ENCODE measurements around the gene PAH.

PAH gene

DNA sequence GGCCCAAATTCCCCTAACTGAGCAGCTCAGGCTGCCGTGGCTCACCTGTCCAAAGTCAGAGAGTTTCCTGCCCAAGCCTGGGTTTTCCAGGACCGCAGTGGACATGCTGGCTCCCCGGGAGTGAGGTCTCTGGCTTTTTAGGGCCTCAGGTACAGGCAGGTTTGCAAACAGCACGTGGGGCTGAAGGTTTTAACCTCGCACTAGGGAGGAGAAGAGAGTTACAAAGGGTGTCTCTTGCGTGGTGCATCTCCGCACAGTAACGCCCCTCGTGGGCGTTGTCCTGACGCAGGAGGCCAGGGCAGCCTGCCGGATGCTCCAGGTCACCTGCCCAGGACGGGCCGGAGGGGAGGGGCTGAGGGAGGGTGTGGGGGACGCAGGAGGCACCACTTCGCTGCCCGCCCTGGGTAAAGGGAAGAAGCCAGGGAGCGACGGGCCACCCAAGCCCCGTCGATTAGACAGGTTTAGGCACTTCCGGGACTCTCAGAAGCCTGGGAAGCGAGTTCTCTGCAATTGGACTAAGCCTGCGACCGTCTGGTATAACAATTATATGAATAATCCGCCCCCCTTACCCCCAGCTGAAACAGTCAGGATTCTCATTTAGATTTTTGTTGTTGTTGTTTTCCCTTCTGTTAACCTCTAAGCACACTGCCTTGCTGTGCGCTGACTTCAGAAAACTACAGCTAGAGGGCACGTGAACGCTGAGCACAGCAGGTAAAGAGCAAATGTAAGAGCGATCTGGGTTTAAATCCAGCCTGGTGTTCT, at the start of gene PAH:
Gene PAH (minus strand): TSS at position 219 of the 762 bp plus-strand sequence. CDS start 114 bp downstream, at position 105.
- peak; percentile 79 for DNase-seq

DNA sequence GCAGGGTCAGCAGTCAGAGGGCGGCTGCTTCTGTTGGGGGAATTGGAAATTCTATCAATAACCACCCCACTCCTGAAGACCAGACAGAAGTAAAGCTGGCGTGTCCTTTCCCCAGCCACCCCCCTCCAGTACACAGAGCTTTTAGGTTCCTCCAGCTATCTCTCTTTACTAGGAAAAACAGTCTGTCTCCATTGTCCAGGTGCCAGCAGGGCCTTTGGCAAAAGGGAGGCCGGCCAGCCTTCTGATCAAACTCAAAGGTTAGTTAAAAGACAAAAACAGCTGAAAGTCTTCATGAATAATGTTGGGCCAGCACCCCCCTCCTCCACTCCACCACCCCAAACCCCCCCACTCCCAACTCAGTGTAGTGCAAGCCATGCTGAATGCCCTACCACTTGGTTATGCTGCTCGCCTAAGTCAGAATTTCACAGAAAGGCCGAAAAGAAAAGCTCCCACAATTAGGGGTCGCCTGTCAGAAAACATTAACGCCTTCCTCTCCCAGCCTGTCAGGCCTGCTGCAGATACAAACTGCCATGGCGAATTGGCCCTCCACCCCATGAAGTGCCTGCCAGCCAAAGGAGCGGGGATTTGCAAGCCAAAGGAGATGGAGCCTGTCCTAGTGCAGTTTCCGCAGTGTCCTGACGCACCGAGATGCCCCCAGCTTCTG, 49.3 kb upstream of the PAH start:
- DNase-seq, result no peak

DNA sequence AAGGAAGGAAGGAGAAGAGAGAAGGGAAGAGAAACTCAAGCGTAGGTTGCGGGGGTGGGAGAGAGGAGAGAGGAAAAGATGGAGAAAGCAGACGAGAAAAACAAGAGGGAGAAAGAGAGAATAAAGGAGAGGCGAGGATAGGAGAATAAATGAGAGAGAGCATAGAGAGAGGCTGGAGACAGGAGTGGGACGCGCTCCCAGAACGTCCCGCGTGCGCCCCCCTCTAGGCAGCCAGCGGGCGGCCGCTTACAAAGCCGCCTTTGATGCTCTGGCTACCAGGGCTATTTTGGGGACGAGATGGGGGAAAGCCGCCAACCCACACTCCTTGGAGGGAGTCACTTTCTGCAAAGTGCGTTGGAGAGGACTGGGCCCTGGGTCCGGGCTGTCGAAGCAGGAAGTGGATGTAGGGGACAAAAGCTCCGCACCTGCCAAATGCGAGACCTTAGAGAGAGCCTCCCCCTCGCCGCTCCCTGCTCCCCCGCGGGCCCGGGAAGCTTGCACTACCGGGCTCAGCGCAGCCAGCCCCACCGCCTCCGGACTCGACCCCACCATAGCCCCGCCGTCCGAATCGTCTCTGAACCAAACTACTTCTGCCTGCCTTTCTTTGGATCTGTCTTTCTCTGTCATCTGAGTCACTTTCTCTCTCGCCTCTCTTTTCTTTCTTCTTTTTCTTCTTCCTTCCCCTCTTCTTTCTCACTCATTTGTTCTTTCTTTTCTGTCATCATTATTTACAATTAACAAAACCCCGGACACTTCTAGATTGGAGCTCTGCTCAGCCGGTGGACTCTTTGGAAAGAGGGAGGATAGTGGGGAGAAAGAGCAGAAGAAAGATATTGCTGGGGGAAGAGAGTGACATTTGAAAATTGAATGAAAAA, 48.5 kb upstream of the PAH start:
- DNase-seq, result peak; percentile 74

DNA sequence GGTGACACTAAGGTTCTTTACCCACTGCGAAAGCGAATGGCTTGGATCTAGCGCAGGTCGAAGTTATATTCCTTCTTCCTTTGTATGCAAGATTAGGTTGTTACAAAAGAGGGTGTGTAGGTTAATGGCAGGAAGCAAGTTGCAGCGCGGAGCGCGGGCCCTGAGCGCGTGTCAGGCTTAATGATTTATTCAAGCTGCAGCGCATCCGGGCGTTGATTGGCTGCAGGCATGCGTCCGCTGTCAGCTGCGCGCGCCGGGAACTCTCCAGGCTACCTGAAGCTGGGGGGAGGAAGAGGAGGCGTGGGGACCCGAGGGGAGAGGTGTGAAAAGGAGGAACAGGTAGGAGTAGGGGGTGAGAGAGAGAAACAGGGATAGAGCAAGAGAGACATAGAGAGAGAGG, 47.8 kb upstream of the PAH start:
- peak; percentile 98 for DNase-seq

DNA sequence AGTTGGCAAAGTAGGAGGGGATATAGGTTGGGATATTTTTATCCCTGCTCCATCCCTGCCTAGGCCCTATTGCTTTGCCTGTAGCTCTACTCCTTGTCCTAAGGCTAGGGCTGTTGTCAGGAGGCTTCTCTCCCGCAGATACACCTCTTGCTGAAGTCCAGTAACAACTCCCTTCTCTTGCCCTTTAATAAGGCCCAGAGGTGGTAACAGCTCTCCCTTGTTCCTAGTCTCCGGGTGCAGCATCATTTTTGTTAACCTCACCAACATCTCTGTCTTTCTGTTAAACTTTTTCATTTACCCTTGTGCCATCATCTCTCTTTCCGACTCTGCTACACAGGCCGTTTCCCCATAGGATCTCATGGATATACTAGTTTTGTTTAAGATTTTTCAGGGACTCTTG, 46.8 kb upstream of the PAH start:
- no peak for DNase-seq

DNA sequence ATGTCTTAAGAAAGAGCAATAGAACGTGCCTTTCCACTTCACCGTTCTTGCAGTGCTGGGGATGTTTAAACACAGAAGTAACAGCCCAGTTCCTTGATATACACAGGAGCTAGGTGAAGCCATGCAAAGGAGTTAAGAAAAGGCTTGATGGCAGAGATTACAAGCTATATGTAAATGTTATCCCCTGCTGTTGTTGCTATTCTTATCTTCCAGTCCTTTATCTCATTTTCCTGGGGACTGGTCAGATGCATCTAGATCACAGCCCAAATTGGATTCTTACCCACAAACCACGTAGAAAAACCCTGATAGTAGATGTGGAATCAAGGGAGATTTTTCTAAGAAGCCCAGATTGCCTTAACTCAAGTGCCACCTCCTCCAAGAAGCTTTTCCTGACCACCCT, 45.9 kb upstream of the PAH start:
- DNase-seq, result no peak

DNA sequence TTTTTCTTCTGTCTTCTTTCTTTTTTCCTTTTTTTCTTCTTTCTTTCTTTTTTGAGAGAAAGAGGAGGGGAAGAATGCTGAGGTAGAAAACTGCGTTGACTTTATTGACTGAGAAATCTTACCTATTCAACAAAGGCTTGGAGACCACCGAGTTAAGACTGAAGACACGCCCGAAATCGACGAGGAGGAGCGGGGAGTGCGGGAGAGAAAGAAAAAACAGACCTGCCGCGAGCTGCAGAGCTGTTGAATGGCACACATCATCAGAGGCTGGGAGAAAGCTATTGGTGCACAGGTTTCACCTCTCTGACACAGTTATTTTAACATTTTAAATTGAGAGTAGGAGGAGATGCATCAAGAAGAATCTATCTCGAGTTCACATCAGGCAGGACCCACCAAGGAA, 45.5 kb upstream of the PAH start:
- DNase-seq, result peak; percentile 69

DNA sequence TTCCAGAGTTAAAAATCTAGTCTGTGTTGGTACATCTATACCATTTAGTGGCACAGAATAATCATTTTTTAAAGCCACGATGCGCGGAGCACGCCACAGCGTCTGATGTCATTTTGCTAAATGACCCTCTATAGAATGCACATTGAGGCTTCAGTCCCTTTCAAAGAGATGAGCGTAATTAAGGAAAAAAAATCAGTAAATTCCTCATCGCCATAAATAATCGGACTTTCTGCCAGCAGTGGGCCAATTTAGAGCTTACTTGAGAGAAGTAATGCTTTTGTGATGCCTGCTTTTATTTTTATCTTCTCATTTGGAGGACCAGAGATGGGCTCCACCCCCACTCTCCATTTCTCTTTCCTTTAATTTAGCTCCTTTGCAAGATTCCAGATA, 44.4 kb upstream of the PAH start:
- peak; percentile 86 for DNase-seq

DNA sequence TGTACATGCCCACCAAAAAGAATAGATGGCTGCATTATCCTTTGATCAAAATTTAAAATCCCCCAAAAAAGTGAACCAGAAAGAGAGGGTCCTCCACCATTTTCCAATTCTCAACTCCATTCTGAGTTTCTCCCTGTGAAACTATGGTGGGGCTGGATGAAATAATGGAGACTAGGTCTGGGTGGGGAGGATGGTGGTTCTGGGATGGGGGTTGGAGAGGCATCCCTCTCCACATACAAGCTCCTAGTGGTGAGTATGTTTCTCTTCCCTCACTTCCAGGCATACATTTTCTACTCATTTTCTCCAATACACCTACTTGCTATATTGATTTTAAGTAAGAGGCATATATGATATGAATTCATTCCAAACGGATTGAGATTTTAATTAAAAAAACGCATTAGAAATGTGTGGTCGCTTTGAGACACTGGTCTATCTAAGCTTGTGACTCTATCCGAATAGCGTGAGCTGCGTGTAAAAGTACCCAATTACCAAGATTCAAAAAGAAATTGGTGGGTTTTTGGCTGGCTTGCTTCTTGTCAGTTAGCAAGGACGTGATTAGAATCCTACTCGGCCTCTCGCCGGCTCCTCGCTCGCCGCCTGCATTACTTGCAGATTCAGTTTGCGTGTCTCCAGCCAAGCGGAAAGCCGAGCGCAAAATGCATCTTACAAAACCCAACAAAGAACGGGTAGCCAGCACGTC, 43.9 kb upstream of the PAH start:
- peak; percentile 86 for DNase-seq

DNA sequence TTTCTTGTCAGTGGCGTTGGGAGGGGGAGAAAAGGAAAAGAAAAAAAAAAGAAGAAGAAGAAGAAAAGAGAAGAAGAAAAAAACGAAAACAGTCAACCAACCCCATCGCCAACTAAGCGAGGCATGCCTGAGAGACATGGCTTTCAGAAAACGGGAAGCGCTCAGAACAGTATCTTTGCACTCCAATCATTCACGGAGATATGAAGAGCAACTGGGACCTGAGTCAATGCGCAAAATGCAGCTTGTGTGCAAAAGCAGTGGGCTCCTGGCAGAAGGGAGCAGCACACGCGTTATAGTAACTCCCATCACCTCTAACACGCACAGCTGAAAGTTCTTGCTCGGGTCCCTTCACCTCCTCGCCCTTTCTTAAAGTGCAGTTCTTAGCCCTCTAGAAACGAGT, 42.3 kb upstream of the PAH start:
- DNase-seq, result peak; percentile 56

DNA sequence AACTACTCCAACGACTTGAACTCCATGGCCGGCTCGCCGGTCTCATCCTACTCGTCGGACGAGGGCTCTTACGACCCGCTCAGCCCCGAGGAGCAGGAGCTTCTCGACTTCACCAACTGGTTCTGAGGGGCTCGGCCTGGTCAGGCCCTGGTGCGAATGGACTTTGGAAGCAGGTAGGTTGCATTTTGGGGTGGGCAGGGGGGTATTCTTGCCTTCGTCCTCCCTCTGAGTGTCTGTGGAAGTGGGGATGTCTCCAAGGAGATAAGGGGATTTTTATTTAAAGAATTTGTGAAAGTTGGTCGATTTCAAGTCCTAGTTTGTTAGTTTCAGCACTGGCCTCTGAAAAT, 41.8 kb upstream of the PAH start:
- DNase-seq, result no peak

DNA sequence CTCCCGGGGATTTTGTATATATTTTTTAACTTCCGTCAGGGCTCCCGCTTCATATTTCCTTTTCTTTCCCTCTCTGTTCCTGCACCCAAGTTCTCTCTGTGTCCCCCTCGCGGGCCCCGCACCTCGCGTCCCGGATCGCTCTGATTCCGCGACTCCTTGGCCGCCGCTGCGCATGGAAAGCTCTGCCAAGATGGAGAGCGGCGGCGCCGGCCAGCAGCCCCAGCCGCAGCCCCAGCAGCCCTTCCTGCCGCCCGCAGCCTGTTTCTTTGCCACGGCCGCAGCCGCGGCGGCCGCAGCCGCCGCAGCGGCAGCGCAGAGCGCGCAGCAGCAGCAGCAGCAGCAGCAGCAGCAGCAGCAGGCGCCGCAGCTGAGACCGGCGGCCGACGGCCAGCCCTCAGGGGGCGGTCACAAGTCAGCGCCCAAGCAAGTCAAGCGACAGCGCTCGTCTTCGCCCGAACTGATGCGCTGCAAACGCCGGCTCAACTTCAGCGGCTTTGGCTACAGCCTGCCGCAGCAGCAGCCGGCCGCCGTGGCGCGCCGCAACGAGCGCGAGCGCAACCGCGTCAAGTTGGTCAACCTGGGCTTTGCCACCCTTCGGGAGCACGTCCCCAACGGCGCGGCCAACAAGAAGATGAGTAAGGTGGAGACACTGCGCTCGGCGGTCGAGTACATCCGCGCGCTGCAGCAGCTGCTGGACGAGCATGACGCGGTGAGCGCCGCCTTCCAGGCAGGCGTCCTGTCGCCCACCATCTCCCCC, 41.2 kb upstream of the PAH start:
- peak; percentile 47 for DNase-seq

DNA sequence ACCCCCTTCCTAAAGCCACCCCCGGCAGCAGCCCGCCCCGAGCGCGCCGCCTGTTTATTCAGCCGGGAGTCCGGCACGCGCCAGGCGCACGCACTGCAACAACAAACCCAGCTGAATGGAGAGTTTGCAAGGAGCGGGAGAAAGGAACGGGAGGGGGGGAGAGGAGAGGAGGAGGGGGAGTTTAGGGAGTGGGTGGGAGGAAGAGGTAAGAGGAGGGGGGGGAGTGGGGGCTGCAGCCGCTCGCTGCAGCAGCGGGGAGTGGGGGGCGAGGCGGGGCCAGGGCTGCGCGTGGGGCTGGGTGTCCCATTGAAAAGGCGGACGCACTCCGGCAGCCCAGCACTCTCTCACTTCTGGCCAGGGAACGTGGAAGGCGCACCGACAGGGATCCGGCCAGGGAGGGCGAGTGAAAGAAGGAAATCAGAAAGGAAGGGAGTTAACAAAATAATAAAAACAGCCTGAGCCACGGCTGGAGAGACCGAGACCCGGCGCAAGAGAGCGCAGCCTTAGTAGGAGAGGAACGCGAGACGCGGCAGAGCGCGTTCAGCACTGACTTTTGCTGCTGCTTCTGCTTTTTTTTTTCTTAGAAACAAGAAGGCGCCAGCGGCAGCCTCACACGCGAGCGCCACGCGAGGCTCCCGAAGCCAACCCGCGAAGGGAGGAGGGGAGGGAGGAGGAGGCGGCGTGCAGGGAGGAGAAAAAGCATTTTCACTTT, 40.5 kb upstream of the PAH start, which contains the start of gene ASCL1:
Gene ASCL1 (plus strand): TSS at position 336 of the 712 bp plus-strand sequence. CDS start 571 bp downstream, outside the sequence.
- DNase-seq, result peak; percentile 100

DNA sequence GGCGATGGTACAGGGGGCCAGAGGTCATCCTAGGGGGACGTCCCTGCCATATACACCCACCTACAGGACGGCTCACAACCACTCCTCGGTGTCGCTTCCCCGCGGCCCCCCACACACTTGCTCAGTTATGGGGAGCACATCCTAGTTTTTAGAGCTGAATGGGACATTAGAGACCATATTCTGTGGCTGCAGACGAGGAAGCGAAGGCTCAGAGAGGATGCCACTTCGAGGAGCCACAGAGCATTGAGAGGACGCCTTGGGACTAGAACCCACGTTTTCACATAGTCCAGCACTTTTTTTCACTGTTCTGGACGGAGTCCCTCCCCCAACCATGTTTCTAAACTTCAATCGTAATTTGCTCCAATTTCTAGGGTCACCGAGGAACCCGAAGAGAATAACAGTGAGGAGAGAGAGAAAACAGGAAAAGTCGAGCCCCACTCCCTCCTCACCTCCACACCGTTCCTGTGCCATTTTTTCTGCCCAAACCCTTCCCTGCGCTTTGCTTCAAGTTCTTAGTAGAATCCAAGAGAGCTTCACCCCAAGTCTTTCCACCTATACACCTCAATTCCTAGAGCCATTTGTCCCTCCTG, 39.8 kb upstream of the PAH start:
- DNase-seq, result no peak

DNA sequence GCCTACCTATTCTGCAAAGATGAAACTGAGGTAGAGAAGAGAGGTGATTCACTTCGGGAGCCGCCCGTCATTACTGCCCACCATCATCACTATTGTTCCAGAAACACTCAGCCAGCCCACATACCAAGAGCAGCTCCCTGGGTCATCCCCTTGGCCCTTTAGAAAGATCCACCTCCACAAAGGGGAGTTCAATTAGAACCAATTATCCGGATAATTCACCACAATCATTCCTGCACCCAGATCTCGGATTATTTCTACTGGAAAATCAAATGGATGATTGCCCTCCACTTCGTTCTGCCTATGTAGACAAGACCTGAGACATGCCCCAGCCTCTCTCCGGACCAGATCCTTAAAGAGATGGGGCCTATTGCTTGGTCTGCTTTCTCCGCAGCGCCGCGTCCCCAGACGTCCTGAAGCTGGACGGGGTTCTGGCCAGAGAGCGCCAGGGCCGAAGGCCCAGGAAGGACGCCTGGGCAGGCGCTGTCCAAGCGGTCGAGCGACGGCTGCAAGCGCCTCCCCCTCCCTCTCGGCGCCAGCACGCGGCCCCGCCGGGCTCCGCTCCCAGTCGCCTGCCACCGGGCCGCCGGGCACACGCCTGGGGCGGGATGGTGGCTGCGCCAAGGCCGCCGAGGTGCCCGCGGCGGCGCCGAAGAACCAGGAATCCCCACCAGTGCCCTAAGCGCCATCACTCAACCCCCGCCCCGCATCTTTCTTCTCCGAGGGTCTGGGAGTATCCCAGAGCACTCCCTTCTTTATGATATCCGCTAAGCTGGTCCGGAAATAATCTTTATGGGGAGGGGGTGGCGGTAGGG, 39.1 kb upstream of the PAH start:
- peak; percentile 61 for DNase-seq

DNA sequence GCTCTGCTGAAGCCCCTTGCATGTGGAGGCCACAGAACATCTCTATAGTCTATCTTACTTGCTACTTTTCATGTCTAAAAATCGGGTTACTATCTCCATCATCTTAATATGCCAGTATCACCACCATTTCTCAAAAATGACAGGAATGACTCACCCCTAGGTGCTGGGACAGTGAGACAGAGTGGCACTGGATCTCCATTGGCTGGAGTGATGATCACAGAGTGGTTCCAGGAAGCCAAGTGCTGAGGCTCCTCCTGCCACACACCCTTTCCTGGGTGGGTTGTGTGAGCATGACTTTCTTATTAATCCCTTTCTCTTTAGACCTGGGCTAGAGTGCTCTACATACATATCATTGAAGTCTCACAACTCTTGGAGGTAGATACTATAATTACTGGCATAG, 37.1 kb upstream of the PAH start:
- DNase-seq, result peak; percentile 71

DNA sequence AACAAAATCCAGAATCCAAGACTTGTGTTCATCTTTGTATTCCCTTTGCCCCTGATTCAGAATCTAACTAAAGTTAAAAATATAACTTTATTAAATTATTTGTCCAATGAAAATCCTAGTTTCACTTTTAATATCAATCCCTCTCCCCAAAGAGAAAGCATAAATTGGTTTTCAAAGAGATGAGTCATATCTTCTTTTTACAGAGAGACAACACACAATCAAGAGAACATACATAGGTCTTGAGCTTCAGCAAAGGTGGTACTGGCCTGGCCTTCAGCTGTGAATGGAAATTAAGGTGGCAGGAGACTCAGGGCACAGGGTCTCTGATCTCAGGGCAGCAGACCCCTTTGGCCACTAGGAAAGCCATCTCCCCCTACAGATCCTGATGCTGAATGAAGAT, 36.2 kb upstream of the PAH start:
- DNase-seq, result no peak

DNA sequence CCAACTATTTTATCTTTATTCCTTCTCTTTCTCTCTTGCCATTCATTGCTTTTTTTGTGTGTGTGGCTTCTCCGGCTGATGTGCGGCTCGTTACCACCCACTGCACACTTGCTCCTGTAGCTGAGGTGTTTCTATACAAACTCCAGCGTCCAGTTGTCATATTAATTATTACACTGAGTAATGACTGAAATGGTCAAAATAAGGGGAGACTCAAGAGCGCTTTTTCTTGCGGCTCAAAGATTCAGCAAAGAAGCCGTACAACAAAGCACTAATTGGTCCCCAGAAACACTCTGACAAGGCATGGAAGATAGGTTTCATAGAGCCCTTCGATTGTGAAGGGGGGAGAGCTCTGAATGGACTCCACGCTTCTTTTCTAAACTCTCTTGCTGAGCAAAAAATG, 34.8 kb upstream of the PAH start:
- DNase-seq, result no peak

DNA sequence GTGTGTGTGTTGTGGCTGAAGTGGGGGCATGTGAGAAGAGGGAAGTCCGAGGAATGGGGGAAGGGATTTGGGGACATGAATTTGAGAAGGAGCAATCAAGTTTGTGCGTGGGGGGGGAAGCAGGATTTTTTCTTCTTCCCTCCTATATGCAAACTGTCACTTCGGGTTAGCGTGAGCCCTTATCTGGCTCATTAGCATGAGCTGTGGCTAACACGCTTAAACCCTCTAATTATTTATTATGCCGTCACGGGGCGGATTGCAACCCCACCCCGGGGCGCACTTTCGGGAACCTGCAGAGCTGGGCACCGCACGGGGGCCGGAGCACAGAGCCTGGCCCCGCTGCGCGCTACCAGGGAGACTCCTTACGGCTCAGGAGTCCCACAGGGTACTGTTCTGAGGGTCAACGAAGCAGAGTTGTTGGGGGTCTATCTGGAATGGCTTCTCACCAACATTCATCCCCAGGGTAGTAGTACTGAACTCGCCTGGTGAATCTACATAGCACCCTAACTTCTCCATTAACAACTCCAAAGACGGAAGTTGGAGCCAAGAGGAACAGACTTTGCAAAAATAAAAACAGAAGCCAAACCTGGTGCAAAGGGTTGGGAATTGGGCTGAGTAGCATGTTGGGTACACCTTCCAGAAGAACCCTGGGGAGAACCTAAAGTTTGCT, 34.0 kb upstream of the PAH start:
- peak; percentile 83 for DNase-seq

Data from NCI-H774 (cell line).